DND-41 (cell line): ENCODE measurements around the gene XXYLT1.

Experiments
- ATAC-seq: fragments of 200-7000 bp; cut with Tn5 transposase; 3 replicates; pipeline ENCODE4 v1.9.1; 2021; ENCODE audit warnings: low read depth; ENCODE audit not compliant: insufficient read depth
- DNase-seq: peaks from one replicate; pipeline ENCODE4 v3.0.0-alpha.2; 2020
- H2AFZ ChIP-seq: 2 replicates; pipeline ENCODE4 v1.6.0; 2012; ENCODE audit warnings: low read depth, low read length
- H3K27ac ChIP-seq: 2 replicates; pipeline ENCODE4 v1.5.1; 2012; ENCODE audit warnings: low read length, inconsistent platforms
- H3K27me3 ChIP-seq: fragments of 200-600 bp; sonication (generic); 2 replicates; pipeline ENCODE4 v1.6.0; 2012; ENCODE audit warnings: low read length, mild to moderate bottlenecking, inconsistent platforms; ENCODE audit not compliant: insufficient read depth, poor library complexity
- H3K36me3 ChIP-seq: 2 replicates; pipeline ENCODE4 v1.5.1; 2012; ENCODE audit warnings: low read length, inconsistent platforms; ENCODE audit not compliant: insufficient read depth
- H3K4me1 ChIP-seq: 2 replicates; pipeline ENCODE4 v1.5.1; 2012; ENCODE audit warnings: mild to moderate bottlenecking, low read length; ENCODE audit not compliant: insufficient read depth
- H3K4me2 ChIP-seq: 2 replicates; pipeline ENCODE4 v1.6.0; 2012; ENCODE audit warnings: mild to moderate bottlenecking, moderate library complexity, low read length, inconsistent platforms; ENCODE audit not compliant: insufficient read depth
- H3K4me3 ChIP-seq, 2 experiments: fragments of 200-600 bp in 1 of 2; shearing (Covaris generic) in 1 of 2; 2 replicates each; pipeline ENCODE4 v1.5.1; 2012 to 2016; ENCODE audit warnings: inconsistent platforms in 2 of 2, low read length in 2 of 2, mild to moderate bottlenecking in 2 of 2, low read depth in 1 of 2, moderate library complexity in 1 of 2
- H3K79me2 ChIP-seq: 2 replicates; pipeline ENCODE4 v1.6.0; 2012; ENCODE audit warnings: low read length, inconsistent platforms; ENCODE audit not compliant: insufficient read depth
- H3K9ac ChIP-seq: 2 replicates; pipeline ENCODE4 v1.6.0; 2012; ENCODE audit warnings: low read depth, mild to moderate bottlenecking, inconsistent platforms, low read length, moderate library complexity
- H3K9me3 ChIP-seq: 2 replicates; pipeline ENCODE4 v1.5.1; 2012; ENCODE audit warnings: low read length, moderate library complexity, mild to moderate bottlenecking, inconsistent platforms; ENCODE audit not compliant: insufficient read depth, severe bottlenecking
- H4K20me1 ChIP-seq: 2 replicates; pipeline ENCODE4 v1.6.0; 2012; ENCODE audit warnings: low read length; ENCODE audit not compliant: insufficient read depth
- CTCF ChIP-seq: IDR thresholded peaks from 2 replicates; pipeline ENCODE4 v1.5.1; 2012; ENCODE audit warnings: borderline replicate concordance, low read length, moderate library complexity, mild to moderate bottlenecking; ENCODE audit not compliant: poor library complexity, severe bottlenecking; ENCODE audit errors: extremely low read depth
- EZH2 ChIP-seq: IDR thresholded peaks from 3 replicates; pipeline ENCODE4 v1.6.1; 2012; ENCODE audit warnings: borderline replicate concordance, low read depth, mild to moderate bottlenecking, moderate library complexity, low read length, inconsistent platforms; ENCODE audit not compliant: severe bottlenecking

The XXYLT1 gene

GRCh38 chr3:195285372-195285771 is 14.4 kb upstream of the XXYLT1 start:
- Histone ChIP-seq H3K9ac (no peak overlapping the region), H4K20me1 (no peaks in the 10 kb centered on the region), H3K9me3 (no peaks in the 10 kb centered on the region), H2AFZ (no peak overlapping the region), H3K36me3 (peaks cover 50% of the 10 kb centered on the region), H3K4me2 (no peak overlapping the region), H3K79me2 (no peaks in the 10 kb centered on the region), H3K4me3 (no peak overlapping the region), H3K27ac (no peak overlapping the region), H3K4me1 (no peaks in the 10 kb centered on the region), H3K27me3 (no peaks in the 10 kb centered on the region)
- no peak for DNase-seq
- TF ChIP-seq CTCF: no peak
- no peak for ATAC-seq

- Histone ChIP-seq H3K36me3 (peaks cover 46% of the 10 kb centered on the region), H3K27ac (no peak overlapping the region), H3K79me2 (no peaks in the 10 kb centered on the region), H3K4me3 (no peak overlapping the region), H4K20me1 (no peaks in the 10 kb centered on the region), H2AFZ (no peak overlapping the region), H3K4me1 (no peaks in the 10 kb centered on the region), H3K9me3 (no peaks in the 10 kb centered on the region), H3K9ac (no peak overlapping the region), H3K27me3 (no peaks in the 10 kb centered on the region), H3K4me2 (no peak overlapping the region)
- DNase-seq (no peak), ATAC-seq (no peak)
- TF ChIP-seq EZH2 (no peak), CTCF (no peak)
Observed at GRCh38 chr3:195284842-195285241, 13.9 kb upstream of the XXYLT1 start.

GRCh38 chr3:195282961-195283360 is 12.0 kb upstream of the XXYLT1 start:
- H2AFZ ChIP-seq: no peak overlapping the region
- no peak overlapping the region for H3K9ac ChIP-seq
- no peak for TF ChIP-seq CTCF
- TF ChIP-seq EZH2: no peak
- DNase-seq (no peak), ATAC-seq (no peak)
- H3K4me1 ChIP-seq: no peaks in the 10 kb centered on the region
- H4K20me1 ChIP-seq: no peaks in the 10 kb centered on the region
- no peak overlapping the region for H3K4me2 ChIP-seq
- H3K4me3 ChIP-seq: no peak overlapping the region
- H3K27ac ChIP-seq: no peak overlapping the region
- no peaks in the 10 kb centered on the region for H3K9me3 ChIP-seq
- H3K36me3 ChIP-seq: peaks cover 35% of the 10 kb centered on the region
- H3K79me2 ChIP-seq: no peaks in the 10 kb centered on the region
- no peaks in the 10 kb centered on the region for H3K27me3 ChIP-seq

- no peak for ATAC-seq
- peaks cover 3% of the 10 kb centered on the region for H3K36me3 ChIP-seq
- TF ChIP-seq EZH2 (no peak), CTCF (no peak)
Observed at GRCh38 chr3:195274259-195274966, 3.5 kb upstream of the XXYLT1 start.

More at GRCh38 chr3:195274259-195274966, 3.5 kb upstream of the XXYLT1 start:
- H3K27ac ChIP-seq: no peak overlapping the region
- peaks cover 11% of the 10 kb centered on the region for H4K20me1 ChIP-seq
- no peaks in the 10 kb centered on the region for H3K9me3 ChIP-seq
- no peaks in the 10 kb centered on the region for H3K27me3 ChIP-seq
- H3K79me2 ChIP-seq: peaks cover 13% of the 10 kb centered on the region
- no peak overlapping the region for H3K4me2 ChIP-seq
- no peak for DNase-seq
- peaks cover 20% of the 10 kb centered on the region for H3K4me1 ChIP-seq
- H3K4me3 ChIP-seq: no peak overlapping the region
- no peak overlapping the region for H2AFZ ChIP-seq
- no peak overlapping the region for H3K9ac ChIP-seq
